GM12801 (cell line): ENCODE results near the gene LGALS9.

ENCODE experiments used
- TF ChIP-seq, protein P1 (sequence below): IDR thresholded peaks from one replicate; pipeline ENCODE4 v1.5.1; 2011; ENCODE audit warnings: control low read depth; ENCODE audit not compliant: insufficient read length; ENCODE audit errors: extremely low read depth

LGALS9 gene

DNA sequence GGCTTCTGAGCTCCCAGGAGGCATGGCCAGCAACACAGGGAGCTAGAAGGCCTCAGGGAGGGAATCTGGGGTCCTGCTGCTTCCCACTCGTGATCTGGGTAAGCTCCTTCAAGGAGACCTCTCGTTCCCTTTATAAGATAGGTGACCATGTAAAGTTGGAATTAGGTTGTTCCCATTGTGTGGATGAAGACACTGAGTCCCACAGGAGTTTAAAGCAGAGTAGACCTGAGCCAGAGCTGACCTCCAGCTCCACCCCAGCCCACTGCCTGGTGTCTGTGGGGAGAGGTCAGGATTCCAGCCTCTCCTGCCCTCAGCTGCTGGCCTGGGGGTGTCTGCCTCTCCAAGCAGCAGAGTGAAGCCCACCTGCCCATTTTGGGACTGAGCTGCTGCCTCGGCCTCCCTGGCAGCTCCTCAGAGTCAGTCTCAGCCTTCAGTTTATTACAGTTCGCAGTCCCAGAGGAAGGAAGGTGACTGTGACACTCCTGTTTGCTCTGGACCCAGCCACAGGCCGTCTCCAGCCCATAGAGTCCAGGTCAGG lies 33.1 kb upstream of the LGALS9 start:
- TF ChIP-seq, protein P1, sequence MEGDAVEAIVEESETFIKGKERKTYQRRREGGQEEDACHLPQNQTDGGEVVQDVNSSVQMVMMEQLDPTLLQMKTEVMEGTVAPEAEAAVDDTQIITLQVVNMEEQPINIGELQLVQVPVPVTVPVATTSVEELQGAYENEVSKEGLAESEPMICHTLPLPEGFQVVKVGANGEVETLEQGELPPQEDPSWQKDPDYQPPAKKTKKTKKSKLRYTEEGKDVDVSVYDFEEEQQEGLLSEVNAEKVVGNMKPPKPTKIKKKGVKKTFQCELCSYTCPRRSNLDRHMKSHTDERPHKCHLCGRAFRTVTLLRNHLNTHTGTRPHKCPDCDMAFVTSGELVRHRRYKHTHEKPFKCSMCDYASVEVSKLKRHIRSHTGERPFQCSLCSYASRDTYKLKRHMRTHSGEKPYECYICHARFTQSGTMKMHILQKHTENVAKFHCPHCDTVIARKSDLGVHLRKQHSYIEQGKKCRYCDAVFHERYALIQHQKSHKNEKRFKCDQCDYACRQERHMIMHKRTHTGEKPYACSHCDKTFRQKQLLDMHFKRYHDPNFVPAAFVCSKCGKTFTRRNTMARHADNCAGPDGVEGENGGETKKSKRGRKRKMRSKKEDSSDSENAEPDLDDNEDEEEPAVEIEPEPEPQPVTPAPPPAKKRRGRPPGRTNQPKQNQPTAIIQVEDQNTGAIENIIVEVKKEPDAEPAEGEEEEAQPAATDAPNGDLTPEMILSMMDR: no peak

DNA sequence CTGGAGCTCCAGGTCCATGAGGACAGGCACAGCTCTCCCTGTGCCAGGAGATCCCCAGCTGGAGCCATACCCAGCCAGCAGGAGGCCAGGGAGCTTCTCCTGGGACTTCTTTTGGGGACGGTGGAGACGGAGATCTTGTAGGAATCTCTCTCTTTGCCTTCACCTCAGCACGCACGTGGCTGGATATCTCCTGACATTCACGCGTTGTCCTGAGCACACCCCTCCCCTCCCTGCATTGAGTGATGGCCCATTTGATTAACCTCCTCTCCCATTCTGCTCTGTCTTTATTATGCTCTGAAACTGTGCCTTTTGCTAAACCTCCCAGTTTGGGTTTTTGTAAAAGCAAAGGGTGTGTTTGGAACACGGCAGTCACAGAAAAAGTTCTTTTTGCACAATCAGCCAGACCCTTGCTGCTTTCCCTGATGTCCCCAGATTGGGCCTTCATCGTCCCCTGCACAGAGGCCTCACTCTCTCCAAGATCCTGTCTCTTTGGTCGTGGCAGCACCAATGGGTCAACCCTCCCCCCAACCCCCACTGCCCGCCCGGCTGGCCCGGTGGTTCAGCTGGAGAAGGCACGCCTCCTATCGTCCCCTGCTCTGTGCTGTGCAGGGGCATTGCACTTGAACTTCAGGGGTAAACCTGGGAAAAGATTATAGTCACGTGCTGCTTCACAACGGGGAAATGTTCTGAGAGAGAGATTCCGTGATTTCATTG lies 32.5 kb upstream of the LGALS9 start:
- TF ChIP-seq, protein P1: no peak

DNA sequence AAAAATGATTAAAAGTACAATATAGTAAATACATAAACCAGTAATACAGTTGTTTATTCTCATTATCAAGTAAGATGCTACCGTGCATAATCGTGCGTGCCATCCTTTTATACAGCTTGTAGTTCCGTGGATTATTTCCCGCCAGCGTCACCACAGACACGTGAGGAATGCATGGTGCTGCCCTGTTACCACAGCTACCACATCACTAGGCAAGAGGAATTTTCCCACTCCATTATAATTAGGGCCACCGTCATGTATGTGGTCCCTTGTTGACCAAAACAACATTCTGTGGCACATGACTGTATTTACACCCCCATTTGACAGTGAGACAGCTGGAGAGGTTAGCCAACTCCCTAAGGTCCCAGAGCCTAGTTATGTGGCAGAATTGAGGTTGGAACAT lies 30.5 kb upstream of the LGALS9 start:
- TF ChIP-seq, protein P1: no peak

DNA sequence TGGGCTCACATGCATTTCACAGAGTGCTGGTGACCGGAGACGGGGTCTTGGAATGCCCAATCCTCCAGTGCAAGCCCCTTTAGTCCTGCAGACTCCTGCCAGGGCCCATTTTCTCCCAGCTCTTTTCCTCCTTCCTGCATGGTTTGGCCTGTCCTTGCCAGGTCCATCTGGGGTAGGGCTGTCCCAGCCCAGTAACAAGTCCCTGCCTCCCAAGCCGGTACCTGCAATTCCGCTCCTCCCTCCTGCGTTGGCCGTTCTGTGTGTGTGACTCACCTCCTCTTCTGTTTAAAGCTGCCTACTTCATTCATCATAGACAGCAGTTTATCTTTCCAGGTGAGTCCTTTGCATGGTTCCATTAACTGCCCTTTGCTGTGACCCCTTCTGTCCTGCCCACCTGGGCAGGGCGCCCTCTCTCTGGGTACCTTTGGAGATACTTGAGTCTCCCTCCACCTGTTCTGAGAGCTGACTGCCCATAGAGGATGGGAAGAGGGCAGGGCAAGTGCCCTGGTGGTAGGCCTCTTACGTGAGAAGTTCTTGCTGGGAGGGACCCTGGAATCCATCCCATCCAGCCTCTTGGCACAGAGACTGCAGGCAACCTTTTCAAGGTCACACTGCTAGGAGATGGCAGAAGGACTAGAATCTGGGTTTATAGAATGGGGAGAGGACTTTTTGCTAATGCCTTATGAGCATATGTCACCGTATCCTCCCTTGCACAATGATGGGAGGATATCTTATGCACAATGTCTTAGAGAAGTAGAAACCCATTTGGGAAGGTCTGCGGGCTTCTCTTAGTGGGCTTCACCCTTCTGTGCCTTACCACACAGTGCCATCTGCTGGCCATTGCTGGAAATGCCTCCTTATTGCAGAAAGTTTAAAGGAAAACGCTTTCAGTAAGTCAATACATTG lies 29.7 kb upstream of the LGALS9 start:
- TF ChIP-seq, protein P1: peak; percentile 62

DNA sequence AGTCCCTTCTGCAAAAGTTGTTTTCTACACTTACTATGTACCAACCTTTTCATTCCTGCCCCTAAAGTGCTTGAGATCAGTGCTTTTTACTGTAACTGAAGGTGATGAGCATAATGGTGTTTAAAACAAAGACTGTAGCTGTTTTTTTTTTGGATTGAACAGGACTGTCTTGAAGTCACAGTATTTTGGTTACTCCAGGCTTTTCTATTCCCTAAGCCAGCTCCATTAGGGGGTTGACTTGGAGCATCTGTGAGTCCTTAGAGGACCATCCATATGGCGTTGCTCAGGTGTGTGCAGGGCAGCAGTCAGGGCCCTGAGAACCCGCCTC lies 29.0 kb upstream of the LGALS9 start:
- TF ChIP-seq, protein P1: no peak

DNA sequence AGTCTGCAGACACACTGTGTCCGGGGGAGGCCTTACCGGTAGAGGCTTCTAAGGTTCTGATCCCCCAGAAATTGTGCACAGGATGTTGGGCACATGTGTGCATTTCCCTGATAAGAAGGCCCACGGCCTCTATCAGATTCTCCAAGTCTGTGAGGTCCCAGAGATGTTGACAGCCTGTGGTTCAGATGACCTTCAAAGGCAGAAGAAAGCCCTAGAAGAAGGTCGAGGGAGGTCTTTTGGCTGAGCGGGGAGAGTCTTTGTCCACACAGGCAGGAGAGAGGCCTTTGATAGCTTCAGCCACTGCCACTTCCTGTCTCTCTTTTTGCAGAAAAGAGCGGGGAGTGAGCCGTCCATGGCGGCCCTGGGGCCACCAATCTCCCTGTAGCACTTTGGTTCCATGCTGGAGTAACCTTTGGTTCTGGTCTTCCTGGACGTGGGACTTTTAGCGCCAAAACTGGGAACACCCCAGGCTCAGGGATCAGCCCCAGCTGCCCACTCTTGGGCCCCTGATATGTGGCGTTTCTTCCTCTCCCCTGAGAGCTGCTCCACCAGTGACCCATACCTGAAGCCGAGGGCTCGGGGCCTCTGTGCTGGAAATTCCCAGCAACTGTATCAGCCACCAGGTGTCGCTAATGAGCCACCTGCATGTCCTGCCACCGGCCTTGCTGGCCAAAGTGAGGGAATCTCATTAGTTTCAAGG lies 28.1 kb upstream of the LGALS9 start:
- TF ChIP-seq, protein P1: peak; percentile 54

DNA sequence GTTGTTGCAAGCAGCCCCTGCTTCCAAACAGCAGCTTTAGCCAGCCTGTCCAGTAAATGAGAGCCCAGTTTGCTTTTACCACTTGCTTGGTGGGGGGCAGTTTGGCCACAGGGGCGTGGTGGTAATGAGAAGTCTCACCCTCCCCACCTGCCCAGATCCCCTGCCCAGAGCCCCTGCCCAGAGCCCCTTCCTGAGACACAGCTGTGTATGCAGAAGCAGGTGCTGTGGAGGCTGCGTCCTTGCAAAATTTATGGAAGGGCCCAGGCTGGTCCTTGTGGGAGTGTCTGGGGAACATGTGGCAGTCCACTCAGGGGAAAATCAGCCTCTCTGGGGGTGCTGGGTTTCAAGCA lies 27.6 kb upstream of the LGALS9 start:
- TF ChIP-seq, protein P1: no peak
